Activated naive CD8-positive, alpha-beta T cell treated with anti-CD3 and anti-CD28 coated beads for 36 hours (primary cell): ENCODE data around the gene TTC9B. TPM values are rescaled to one million over a fixed set of nuclear protein-coding genes. Genes with fewer than 3 reads are reported as not detected.
"Not testable (repeated sequence)": the region's sequence is repeated elsewhere in the genome, so short reads cannot be mapped to it uniquely, and the experiment has no call there.

Experiments used
- DNase-seq: peaks from one replicate; pipeline ENCODE4 v3.0.0; 2021
- H3K27ac Mint-ChIP-seq: one replicate; pipeline ENCODE4 v1.8.0; 2022; ENCODE audit warnings: mild to moderate bottlenecking, moderate library complexity, mixed read lengths
- H3K27me3 Mint-ChIP-seq: one replicate; pipeline ENCODE4 v1.8.0; 2022; ENCODE audit warnings: mild to moderate bottlenecking, mixed read lengths
- H3K36me3 Mint-ChIP-seq: one replicate; pipeline ENCODE4 v1.8.0; 2021; ENCODE audit warnings: mild to moderate bottlenecking, mixed read lengths
- H3K4me1 Mint-ChIP-seq: one replicate; pipeline ENCODE4 v1.8.0; 2021; ENCODE audit warnings: mixed read lengths
- H3K4me3 Mint-ChIP-seq: one replicate; pipeline ENCODE4 v1.8.0; 2022; ENCODE audit warnings: mild to moderate bottlenecking, moderate library complexity, mixed read lengths
- H3K9me3 Mint-ChIP-seq: one replicate; pipeline ENCODE4 v1.8.0; 2022; ENCODE audit warnings: mixed read lengths
- total RNA-seq, 2 experiments: library from RNA; stranded (reverse); gene quantifications; one replicate each; pipeline ENCODE4 v1.2.3, GENCODE V29; 2021

The TTC9B gene
- total RNA-seq, 2 experiments from 2014 or later, result not detected

DNA sequence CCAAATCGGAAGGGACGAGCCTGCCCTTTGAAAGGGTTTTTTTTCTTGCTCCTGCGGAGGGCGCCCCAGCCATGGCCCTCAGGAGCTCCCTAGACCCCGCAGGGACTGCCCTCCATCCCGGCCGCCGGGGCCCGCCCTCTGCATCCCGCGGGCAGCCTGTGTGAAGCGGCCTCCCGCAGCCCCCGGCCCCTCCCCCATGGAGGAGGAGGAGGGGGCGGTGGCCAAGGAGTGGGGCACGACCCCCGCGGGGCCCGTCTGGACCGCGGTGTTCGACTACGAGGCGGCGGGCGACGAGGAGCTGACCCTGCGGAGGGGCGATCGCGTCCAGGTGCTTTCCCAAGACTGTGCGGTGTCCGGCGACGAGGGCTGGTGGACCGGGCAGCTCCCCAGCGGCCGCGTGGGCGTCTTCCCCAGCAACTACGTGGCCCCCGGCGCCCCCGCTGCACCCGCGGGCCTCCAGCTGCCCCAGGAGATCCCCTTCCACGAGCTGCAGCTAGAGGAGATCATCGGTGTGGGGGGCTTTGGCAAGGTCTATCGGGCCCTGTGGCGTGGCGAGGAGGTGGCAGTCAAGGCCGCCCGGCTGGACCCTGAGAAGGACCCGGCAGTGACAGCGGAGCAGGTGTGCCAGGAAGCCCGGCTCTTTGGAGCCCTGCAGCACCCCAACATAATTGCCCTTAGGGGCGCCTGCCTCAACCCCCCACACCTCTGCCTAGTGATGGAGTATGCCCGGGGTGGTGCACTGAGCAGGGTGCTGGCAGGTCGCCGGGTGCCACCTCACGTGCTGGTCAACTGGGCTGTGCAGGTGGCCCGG, 26.1 kb downstream of the TTC9B start:
- no peak overlapping the region for H3K27ac Mint-ChIP-seq
- peaks cover 23% of the 10 kb centered on the region for H3K4me1 Mint-ChIP-seq

DNA sequence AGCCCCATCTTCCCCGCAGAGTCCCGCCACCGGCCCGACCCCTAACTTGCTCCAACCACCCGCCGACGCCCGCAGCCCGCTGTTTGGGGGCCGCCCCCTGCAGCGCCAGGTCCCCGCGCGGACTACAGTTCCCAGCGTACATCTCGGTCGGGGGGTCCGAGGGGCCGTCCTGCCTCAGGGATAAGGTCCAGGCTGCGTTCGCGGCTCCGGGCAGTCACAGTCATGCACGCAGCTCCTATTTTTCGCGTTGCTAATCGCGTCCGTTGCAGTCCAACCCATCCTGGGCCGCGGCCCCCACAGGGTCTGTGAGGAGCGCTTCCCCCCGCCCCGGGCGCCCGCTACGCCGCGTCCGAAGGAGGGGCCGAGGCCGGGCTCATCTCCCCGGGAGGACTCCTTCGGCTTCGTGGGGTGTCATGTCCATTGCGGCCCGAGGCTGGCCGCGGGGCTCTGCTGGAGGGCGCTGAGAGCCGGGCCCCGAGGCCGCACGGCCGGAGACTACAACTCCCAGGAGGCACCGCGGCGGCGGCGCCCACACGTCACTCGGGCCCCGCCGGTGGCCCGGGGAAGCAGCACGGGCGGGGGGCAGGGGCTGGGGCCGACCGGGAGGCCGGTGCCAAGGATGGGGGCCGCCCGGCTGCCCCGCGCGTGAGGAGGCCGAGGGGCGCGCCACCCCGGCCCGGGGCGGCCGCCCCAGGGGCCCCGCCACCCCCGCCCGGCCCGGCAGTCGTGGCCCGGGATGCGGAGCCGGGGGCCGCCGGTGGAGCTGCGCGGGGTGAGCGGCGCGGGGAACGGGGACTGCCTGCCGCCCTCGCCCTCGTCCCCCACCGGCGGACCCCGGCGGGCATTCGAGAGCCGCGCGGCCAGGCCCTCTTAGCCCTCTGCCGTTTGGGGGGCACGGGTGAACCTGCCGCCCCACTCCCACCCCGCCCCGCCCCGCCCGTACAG, 27.0 kb downstream of the TTC9B start, which contains the start of gene MAP3K10:
Gene MAP3K10 (plus strand): TSS at position 536 of the 945 bp plus-strand sequence. CDS start 606 bp downstream, outside the sequence.
- peak within 1 kb of the TSS; percentile 85 for H3K4me3 Mint-ChIP-seq
- no peaks in the 10 kb centered on the region for H3K36me3 Mint-ChIP-seq
- peaks cover 23% of the 10 kb centered on the region for H3K4me1 Mint-ChIP-seq
- H3K9me3 Mint-ChIP-seq, result no peaks in the 10 kb centered on the region
- peak; percentile 87 for DNase-seq
- peak within 1 kb of the TSS; percentile 91 for H3K27ac Mint-ChIP-seq
- H3K27me3 Mint-ChIP-seq, result no peaks in the 10 kb centered on the region

More for the DNA sequence above, 26.1 kb downstream of the TTC9B start:
- Mint-ChIP-seq H3K4me3 (peak overlapping the region; percentile 59), H3K36me3 (no peaks in the 10 kb centered on the region), H3K9me3 (no peaks in the 10 kb centered on the region), H3K27me3 (no peaks in the 10 kb centered on the region)
- peak; percentile 40 for DNase-seq

DNA sequence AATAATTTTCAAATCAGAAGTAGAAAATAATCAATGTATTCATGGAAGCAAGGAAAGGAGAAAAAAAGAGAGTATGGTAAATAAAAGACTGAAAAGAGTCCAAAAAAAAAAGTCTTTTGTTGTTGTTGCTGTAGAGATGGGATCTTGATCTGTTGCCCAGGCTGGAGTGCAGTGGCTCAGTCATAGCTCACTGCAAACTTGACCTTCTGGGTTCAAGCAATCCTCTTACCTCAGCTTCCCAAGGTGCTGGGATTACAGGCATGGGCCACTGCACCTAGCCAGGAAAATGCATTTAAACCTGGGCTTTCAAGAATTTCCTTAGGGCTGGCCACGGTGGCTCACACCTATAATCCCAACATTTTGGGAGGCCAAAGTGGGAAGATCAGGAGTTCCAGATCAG, 33.9 kb downstream of the TTC9B start:
- no peaks in the 10 kb centered on the region for H3K4me1 Mint-ChIP-seq
- H3K4me3 Mint-ChIP-seq, result no peak overlapping the region
- H3K27ac Mint-ChIP-seq, result no peak overlapping the region
- no peaks in the 10 kb centered on the region for H3K9me3 Mint-ChIP-seq
- H3K27me3 Mint-ChIP-seq, result peaks cover 10% of the 10 kb centered on the region
- no peak for DNase-seq
- no peaks in the 10 kb centered on the region for H3K36me3 Mint-ChIP-seq

DNA sequence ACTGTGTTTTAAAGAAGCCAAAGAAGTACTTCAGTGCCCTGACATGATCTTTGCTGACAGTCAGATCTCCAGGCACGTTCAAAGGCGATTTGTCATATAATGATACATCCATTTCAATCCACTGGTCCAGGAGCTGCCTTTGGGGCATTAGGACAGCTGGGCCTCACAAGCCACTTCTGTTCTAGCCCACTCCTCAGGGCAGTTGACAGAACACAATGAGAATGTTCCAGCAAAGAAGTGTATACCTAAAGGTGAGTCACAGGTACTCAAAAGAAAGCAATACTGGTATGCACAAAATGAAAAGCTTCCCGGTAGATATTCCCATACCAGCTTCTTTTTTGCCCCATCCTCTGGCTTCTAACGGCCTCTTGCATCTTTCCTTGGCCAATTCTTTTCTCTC, 39.4 kb downstream of the TTC9B start:
- Mint-ChIP-seq H3K9me3 (no peaks in the 10 kb centered on the region), H3K27me3 (peaks cover 10% of the 10 kb centered on the region), H3K27ac (no peak overlapping the region), H3K36me3 (no peaks in the 10 kb centered on the region), H3K4me3 (no peak overlapping the region), H3K4me1 (no peaks in the 10 kb centered on the region)
- no peak for DNase-seq

DNA sequence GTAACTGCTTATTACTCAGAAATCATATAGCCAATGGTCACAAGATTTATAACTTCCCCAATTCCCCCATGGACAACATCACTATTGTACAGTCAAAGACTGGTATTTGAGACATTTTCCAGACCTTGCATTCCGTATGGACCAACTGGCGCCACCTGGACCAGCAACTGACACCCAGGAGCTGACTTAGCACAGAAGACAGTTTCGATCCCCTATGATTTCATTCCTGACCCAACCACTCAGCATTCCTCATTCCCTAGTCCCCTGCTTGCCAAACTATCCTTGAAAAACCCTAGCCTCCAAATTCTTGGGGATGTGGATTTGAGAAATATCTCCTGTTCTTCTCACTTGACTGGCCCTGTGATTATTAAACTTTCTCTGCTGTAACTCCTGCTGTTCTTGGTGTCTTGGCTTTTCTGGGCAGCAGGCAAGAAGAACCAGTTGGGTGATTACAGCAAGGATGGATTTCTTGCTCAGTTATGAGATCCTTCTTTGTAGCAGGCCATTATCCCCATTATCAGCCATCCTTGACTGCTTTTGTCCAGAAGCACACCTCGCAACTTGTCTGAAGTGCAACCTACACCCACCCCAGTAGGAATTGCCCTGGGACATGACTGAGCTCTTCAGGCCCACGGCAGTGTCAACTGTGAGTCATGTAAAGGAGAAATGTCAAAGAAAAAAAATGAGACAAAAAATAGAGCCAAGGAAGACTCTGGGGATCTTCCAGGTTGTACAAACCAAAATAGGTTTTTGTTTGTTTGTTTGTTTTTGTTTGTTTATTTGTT, 40.7 kb downstream of the TTC9B start:
- Mint-ChIP-seq H3K27ac (no peak overlapping the region), H3K4me3 (no peak overlapping the region), H3K36me3 (no peaks in the 10 kb centered on the region), H3K9me3 (no peaks in the 10 kb centered on the region), H3K4me1 (no peaks in the 10 kb centered on the region), H3K27me3 (peaks cover 10% of the 10 kb centered on the region)
- DNase-seq, result no peak

DNA sequence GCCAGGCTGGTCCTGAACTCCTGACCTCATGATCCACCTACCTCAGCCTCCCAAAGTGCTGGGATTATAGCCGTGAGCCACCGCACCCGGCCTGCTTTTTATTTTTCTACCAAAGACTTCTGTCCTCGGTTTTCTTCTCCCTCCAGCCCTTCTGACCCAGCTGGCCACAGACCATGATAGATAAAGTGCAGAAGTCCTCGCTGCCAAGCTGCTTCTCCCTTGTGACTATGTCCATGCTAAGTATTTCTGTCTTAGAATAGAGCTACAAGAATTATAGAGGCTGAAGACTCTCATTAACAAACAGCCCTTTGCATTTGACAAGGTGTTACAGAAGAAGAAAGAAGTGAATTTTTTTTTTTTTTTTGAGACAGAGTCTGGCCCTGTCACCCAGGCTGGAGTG, 42.4 kb downstream of the TTC9B start:
- Mint-ChIP-seq H3K27ac (no peak overlapping the region), H3K4me1 (no peaks in the 10 kb centered on the region), H3K4me3 (no peak overlapping the region), H3K36me3 (no peaks in the 10 kb centered on the region), H3K9me3 (no peaks in the 10 kb centered on the region), H3K27me3 (peaks cover 10% of the 10 kb centered on the region)
- DNase-seq, result no peak

DNA sequence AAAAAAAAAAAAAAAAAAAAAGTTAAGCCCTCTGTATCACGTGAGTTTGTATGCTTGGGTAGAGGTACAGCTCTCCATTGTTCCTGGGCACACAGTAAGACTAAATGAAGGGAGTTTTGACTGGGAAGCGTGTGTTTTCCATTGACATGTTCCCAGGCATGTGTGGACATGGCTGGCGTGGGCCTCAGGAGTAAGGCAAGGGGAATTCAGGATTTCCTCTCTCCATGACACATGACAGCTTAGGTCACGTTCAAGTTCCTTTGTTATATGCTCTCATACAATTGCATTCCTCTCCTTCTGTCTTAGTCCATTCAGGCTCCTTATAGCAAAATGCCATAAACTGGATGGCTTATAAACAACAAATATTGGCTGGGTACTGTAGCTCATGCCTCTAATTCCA, 44.1 kb downstream of the TTC9B start:
- Mint-ChIP-seq H3K4me1 (no peaks in the 10 kb centered on the region), H3K27me3 (no peaks in the 10 kb centered on the region), H3K27ac (no peak overlapping the region), H3K9me3 (no peaks in the 10 kb centered on the region), H3K36me3 (no peaks in the 10 kb centered on the region), H3K4me3 (no peak overlapping the region)
- DNase-seq, result no peak

DNA sequence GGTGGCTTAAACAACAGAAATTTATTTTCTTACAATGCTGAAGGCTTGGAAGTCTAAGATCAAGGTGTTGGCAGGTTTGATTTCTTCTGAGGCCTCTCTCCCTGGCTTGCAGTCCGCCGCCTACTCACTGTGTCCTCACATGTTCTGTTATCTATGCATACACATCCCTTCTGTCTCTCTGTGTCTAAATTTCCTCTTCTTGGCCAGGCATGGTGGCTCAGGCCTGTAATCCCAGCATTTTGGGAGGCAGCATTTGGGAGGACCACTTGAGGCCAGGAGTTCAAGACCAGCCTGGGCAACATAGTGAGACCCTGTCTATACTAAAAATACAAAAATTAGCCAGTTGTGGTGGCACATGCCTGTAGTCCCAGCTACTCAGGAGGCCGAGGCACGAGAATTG, 46.9 kb downstream of the TTC9B start:
- H3K27ac Mint-ChIP-seq, H3K27me3 Mint-ChIP-seq, H3K36me3 Mint-ChIP-seq, H3K4me3 Mint-ChIP-seq, H3K9me3 Mint-ChIP-seq, H3K4me1 Mint-ChIP-seq, DNase-seq: not testable (repeated sequence)

DNA sequence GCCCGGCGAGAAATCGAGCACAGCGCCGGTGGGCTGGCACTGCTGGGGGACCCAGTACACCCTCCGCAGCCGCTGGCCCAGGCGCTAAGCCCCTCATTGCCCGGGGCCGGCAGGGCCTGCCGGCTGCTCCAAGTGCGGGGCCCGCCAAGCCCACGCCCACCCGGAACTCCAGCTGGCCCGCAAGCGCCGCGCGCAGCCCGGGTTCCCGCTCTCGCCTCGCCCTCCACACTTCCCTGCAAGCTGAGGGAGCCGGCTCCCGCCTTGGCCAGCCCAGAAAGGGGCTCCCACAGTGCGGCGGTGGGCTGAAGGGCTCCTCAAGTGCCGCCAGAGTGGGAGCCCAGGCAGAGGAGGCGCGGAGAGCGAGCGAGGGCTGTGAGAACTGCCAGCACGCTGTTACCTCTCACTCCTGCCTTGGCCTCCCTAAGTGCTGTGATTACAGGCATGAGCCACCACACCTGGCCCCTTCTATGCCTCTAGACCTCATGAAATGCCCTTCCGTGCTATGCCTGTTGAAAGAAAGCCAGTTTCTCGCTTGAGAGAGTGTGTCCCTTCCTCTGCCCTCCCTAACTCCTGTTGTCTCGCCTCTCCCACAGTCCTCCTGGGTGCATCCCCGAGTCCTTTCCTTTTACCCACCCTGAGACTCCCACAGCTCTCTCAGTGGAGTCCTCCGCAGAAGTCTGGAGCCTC, 47.7 kb downstream of the TTC9B start:
- H3K4me3 Mint-ChIP-seq, H3K27ac Mint-ChIP-seq, H3K36me3 Mint-ChIP-seq, H3K4me1 Mint-ChIP-seq, H3K9me3 Mint-ChIP-seq, DNase-seq, H3K27me3 Mint-ChIP-seq: not testable (repeated sequence)

DNA sequence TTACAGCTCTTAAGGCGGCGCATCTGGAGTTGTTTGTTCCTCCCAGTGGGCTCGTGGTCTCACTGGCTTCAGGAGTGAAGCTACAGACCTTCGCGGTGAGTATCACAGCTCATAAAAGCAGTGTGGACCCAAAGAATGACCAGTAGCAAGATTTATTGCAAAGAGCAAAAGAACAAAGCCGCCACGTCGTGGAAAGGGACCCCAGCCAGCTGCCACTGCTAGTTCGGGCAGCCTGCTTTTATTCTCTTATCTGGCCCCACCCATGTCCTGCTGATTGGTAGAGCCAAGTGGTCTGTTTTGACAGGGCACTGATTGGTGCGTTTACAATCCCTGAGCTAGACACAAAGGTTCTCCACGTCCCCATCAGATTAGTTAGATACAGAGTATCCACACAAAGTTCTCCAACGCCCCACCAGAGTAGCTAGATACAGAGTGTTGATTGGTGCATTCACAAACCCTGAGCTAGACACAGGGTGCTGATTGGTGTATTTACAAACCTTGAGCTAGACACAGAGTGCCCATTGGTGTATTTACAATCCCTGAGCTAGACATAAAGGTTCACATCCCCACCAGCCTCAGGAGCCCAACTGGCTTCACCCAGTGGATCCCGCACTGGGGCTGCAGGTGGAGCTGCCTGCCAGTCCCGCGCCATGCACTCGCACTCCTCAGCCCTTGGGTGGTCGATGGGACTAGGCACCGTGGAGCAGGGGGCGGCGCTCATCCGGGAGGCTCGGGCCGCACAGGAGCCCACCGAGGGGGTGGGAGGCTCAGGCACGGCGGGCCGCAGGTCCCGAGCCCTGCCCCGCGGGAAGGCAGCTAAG, 48.5 kb downstream of the TTC9B start:
- DNase-seq, H3K4me3 Mint-ChIP-seq, H3K27me3 Mint-ChIP-seq, H3K9me3 Mint-ChIP-seq, H3K27ac Mint-ChIP-seq, H3K36me3 Mint-ChIP-seq, H3K4me1 Mint-ChIP-seq: not testable (repeated sequence)

Other genes with a start within 250 kb of the TTC9B start
- gene PSMC4, start 247.2 kb downstream of the TTC9B start, total RNA-seq, result 100 to 1,000 TPM; 169 to 170 TPM
- 1 to 10 TPM; 3.7 to 3.8 TPM for gene ZNF546, start 221.3 kb downstream of the TTC9B start, total RNA-seq
- gene ZNF780B, start 162.2 kb downstream of the TTC9B start, total RNA-seq, result 10 to 100 TPM; 16.1 to 18.6 TPM
- gene ZNF780A, start 127.4 kb downstream of the TTC9B start, total RNA-seq, result 10 to 100 TPM; 12.7 to 16.7 TPM
- 1 to 10 TPM; 8.3 to 9.3 TPM for gene MAP3K10, start 27.0 kb downstream of the TTC9B start, total RNA-seq
- not detected for gene CCNP, start 8.3 kb upstream of the TTC9B start, total RNA-seq
- 100 to 1,000 TPM; 139 to 141 TPM for gene AKT2, start 67.0 kb upstream of the TTC9B start, total RNA-seq
- gene C19orf47, start 130.0 kb upstream of the TTC9B start, total RNA-seq, result 10 to 100 TPM; 26.1 to 28.1 TPM
- gene PLD3, start 130.3 kb upstream of the TTC9B start, total RNA-seq, result 10 to 100 TPM; 41.8 to 44.2 TPM
- gene HIPK4, start 171.8 kb upstream of the TTC9B start, total RNA-seq, result not detected
- gene PRX, start 195.0 kb upstream of the TTC9B start, total RNA-seq, result under 1 TPM; 0.64 to 0.84 TPM
- 1 to 10 TPM; 10.0 TPM for gene SERTAD1, start 207.6 kb upstream of the TTC9B start, total RNA-seq
- 1 to 10 TPM; 4.4 to 5.3 TPM for gene SERTAD3, start 226.0 kb upstream of the TTC9B start, total RNA-seq
- 10 to 100 TPM; 15.1 to 15.2 TPM for gene BLVRB, start 247.4 kb upstream of the TTC9B start, total RNA-seq
- gene SPTBN4, start 248.6 kb upstream of the TTC9B start, total RNA-seq, result 1 to 10 TPM; 1.1 to 2.9 TPM